DMS79 (cell line): ENCODE results near the gene KLHL21.
A peak's percentile ranks its signal among the peaks of the same experiment; 100 is the strongest.

ENCODE experiments used
- DNase-seq: peaks from one replicate; lab custom pipeline; 2025; lab: John Stamatoyannopoulos, UW

The KLHL21 gene

DNA sequence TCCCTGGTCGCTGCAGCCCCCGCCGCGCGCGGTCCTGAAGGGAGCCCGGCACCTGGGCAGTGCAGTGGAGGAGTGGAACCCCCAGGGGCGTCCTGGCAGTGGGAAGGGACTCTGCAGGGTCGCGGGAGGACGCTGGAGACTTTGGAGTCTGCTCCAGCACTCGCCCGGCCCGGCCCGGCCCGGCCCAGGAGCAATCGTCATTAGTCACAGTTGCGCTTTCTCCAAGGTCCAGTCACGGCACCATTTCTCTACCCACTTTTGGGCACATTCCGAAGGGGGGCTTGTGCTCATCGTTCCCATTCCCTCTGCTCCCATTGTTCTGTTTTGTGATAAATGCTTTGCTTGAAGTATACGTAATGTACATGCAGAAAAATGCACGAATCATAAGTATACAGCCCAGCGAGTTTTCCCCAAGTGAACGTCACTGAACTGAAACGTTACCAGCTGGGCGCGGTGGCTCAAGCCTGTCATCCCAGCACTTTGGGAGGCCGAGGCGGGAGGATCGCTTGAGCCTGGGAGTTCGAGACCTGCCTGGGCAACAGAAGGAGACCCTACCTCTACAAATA is 23.0 kb upstream of the KLHL21 start:
- DNase-seq: no peak

DNA sequence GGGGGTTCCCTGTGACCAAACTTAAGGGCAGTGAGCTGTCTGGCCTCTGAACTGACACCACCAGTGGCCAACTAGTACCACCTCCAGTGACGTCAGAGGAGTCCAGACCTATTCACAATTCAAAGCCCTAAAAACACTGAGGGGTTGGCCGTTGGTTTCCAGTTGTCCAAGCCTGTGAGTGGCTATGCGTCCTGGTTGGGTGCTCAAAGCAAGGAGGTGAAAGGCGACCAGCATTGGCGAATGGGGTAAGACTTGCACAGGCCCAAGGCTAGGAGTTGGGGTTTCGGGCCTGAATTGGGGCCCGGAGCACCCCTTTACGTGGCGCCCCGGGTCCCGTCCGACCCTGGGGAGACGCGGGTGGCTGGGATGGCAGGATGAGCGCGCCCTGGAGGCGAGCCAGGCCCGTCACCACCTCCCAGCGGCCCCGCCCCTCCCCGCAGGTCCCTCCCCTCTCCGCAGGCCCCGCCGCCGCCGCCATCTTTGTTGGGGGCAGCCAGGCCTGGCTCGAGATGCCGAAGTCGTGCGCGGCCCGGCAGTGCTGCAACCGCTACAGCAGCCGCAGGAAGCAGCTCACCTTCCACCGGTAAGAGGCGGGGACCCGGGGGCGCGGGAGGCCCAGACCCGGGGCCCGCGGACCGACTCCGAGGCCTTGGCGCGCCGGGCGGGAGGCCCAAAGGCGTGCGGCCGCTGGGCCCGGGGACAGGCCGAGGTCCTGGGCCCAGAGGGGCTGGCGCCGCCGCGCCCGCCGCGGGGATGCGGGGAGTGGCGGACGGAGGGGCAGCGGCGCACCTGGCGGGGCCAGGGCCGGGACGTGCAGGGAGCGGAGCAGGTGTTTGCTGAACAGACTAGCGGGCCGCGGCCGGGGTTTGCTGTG is 22.3 kb upstream of the KLHL21 start, which contains the start of gene THAP3:
Gene THAP3, plus strand, starts transcription at position 159 of the 874 bp plus-strand sequence. Its CDS starts 351 bp downstream, at position 510.
- DNase-seq: peak; percentile 44

DNA sequence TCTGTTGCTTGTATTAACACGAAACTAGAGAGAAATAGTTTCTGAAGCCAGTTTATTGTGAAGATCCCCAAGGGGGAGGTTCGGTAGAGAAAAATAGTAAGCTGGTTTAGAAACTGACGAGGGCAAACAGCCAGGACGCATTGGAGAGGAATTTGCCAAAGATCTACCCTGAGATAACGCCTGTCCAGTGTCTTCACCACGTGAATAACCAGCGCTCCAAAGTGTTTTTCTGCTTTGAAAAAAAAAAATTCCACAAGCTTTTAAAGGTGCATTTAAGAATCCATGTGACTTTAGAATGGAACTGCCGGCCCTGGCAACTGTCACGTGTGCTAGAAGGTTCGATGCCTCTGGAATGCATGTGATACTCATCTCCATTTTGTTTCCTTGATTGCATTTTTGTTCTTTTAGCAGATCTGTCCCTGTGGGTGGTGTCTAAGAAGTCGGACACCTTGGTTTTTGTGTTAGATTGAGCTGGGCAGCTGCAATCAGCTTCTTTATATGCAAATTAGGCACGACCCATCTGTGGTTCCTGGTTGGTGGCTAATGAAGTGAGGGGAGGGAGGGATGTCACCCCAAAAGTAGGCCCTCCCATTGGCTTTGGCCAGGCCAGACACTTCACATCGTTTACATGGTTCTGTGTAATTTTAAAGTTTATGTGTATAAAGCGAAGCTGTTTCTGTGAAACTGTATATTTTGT is 20.7 kb upstream of the KLHL21 start:
- DNase-seq: no peak

DNA sequence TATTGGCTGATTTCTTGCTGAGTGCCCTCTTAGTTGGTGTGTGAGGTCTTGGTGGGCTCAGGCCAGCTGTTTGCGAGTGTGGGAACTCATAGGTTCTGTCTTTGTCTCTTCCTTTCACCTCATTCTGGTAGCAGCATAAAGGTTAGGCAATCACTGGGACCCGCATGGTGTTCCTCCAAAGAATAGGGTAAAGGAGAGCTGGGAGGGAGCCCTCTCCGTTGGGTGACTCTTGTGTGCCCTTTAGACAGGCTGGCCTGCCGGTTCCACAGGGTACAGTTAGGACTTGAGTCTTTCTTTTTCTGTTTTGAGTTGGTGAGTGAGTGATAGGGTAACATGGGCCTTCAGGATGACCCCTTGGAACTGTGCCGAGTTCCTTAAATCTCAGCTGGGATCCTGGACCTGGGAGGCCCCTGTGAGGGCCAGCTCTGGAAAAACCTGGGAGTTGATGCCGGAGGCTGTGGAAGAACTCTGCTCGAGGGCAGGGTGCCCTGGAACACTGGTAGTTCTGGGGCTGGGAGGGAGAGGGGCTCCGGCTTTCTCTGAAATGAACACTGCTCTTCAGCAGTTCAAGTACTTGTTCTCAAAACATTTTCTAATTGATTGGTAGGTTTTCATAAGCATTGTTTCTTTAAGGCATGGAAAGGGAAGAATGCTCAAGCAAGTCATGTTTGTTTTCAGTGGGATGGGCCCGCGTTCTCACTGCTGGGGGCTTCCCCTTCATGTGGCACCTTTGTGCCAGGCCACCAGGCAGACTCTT is 19.9 kb upstream of the KLHL21 start:
- DNase-seq: no peak

DNA sequence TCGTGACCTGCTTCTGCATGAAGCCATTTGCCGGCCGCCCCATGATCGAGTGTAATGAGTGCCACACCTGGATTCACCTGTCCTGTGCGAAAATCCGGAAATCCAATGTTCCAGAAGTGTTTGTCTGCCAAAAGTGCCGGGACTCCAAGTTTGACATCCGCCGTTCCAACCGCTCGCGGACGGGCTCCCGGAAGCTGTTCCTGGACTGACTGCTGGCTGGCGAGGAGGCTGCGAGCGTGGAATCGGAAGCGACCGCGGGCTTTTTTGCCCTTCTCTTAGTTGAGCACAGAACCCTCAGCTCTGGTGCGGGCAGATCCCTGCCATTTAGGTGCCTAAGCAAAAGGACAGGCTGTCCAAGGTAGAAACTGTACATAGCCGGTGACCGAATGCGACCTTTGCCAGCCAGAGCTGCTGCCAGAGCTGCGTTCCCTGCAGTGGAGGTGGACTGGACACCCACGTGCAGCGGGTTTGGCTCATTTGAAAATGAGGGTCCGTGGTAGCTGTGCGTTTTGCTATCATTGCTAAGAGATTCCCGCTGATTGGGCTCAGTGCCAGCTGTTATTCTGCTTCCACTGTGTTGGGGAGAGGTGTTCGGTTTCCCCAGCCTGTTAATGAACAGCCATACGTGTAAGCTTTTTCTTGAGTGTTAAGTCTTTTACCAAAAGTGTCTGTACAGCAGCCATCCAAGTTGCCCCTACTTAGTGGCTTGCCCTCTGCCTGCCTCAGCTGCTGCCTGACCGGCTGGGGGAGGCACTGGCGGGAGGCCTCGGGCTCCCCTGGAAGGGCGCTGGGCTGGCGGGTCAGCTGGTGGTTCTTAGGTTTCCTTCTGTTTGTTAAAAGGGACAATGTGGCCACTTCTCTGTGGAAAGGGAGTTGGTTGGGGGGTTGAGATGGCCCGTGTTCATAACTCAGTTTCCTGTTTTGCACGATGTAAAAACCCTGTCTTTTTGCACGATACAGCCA is 19.0 kb upstream of the KLHL21 start:
- no peak for DNase-seq

DNA sequence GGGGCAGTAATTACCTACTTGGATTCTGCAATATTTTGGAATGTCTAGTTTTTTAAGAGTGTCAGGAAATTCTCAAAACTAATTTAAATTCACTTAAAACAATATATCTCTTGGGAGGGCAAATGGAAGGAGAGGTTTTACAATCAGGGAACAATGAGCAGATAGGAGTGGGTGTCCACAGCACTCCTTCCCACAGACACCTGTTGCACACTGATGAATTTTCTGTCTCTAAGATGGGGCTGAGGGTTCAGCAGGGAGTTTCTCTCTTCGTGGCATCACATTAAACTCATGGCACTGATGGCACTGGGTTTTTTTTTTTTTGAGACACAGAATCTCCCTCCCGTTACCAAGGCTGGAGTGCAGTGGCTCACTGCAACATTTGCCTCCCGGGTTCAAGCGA is 16.4 kb upstream of the KLHL21 start:
- no peak for DNase-seq

DNA sequence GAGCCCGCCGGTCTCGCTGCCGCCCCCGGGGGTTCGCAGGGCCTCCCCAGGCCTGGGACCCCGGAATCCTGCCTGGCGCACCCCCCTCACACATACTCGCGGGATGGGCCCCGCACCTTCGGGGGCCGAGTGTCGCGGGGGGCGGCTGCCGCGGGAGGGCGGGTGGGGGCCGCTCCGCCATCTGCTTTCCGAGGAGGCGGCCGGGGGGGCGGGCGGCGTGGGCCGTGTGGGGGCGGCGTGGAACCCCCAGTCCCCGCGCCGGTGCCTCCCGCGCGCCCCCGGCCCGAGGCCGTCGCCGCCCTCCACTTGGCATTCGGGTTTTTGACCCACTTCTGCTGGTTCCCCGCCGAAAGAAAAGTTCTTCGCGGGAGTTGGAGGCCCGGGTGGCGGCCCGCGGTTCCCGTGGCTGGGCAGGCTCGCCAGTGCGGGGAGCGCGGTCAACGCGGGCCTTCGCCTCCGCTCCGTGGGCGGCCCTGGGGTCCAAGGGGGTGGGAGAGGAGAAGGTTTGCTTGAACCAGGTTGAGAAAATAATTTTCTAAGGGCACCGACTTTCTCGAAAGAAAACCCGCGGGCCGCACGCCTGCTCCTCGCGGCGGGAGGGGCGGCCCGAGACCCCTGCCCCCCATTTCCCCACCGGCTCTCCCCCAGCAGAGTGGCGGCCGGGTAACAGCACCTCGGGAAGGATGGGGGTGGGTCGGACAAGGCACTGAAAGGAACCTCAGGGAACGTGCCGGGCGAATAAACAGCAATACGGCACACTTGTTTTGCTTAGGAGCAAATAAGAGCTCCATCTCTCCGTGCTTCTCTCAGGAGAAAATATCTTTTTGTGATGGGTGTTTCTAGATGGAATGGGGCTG is 12.5 kb upstream of the KLHL21 start:
- no peak for DNase-seq

DNA sequence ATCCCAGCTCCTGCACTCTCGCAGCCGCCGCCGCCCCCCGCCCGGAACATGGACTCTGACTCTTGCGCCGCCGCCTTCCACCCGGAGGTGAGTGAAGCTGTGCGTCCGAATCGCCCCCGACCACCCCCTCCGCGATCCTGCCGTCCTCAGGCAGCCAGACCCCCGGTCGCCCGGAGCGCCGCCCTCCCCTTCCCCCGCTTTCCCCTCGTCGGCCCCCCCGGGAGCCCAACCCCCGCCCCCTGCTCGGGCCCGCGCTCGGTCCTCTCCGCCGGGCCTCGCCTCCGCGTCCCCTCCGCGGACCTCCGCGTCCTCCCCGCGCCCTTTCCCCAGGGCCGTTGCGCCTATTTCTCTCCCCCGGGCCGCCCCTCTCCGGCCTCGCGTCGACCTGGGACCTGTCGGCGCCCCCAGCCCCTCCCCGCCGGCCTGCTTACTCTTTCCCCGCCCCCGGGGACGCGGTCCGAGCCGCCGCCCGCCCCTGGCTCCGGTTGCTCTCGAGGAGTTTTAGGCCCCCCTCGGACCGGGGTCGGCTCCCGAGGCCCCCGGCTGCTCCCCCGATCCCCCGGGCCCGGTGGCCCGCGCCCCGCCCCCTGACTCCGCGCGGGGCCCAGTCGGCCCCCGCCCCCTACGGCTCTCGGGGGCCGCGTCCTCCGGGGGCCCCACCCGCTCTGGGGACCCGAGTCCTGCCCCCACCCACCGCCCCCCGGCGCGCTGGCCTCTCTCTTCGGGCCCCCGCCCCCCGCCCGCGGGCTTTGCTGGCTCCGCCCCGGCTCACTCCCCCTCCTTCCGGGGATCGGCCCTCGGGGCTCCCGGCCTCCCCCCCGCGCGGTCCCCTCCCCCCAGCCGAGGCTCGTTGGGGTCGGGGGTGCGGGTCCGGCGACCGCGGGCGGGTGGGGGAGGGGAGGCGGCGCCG is 11.6 kb upstream of the KLHL21 start:
- no peak for DNase-seq

DNA sequence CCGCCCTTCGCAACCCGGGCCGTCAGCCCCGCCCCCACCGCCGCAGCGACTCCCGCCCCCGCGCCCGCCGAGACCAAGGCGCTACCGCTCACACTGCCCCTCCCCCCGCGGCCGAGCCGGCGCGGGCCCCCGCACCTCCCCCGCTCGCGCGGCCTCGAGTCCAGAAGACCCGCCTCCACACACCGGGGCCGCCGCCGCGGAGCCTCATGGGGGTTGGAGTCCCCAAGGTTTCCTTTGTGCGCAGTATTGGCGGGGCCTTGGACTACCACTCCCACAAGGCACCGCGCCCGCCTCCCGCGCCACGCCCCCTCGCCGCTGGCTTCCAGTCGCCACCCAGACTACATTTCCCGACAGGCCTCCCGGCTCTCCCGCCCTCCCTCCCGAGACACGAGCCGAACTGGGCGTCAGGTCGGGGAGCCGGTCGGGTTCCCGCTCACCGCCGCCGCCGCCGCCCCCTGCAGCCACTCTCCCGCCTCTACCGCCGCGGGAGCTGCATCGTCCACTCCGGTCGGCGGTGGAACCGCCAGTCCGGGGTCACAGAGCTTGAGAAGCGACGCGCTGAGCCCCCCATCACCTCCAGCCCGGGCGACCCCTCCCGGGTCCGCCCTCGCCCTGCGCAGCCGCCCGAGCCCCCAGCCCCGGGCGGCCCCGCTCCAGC is 10.8 kb upstream of the KLHL21 start, which contains the start of gene PHF13:
Gene PHF13, plus strand, starts transcription at position 371 of the 658 bp plus-strand sequence. CDS start 336 bp downstream, outside the sequence.
- peak; percentile 98 for DNase-seq

DNA sequence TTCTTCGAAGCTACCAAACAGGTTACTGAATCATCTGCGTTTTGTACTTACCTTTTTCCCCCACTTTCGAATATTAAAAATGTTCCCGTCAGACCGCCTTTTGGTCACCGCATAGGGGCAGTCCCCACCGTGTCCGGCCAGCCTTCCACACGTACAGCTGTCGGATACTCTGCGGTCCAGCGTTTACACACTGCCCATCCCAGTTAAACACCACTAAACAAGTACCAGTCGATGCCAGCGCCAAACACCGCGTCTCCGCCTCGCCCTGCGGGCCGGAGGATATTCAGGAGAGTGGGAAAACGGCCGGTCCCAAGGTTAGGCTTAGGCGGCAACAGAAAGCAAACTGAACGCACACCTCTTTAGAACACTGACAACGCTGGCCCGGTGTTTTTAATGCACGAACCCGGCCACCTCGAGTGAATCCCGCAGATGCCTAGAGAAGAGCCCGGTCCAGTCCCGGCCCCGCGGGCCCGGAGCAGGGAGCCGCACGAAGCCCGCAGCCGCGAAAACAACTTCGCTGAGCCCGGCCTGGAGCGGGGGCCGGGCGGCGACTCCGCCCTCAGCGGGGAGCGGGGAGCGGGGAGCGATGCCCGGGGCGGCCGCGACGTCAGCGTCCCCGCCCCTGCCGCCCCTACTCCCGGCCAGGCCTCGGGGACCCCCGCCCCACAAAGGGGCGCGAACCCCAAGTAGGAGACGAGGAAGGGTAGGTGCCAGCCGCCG is 10.1 kb upstream of the KLHL21 start:
- peak; percentile 29 for DNase-seq

DNA sequence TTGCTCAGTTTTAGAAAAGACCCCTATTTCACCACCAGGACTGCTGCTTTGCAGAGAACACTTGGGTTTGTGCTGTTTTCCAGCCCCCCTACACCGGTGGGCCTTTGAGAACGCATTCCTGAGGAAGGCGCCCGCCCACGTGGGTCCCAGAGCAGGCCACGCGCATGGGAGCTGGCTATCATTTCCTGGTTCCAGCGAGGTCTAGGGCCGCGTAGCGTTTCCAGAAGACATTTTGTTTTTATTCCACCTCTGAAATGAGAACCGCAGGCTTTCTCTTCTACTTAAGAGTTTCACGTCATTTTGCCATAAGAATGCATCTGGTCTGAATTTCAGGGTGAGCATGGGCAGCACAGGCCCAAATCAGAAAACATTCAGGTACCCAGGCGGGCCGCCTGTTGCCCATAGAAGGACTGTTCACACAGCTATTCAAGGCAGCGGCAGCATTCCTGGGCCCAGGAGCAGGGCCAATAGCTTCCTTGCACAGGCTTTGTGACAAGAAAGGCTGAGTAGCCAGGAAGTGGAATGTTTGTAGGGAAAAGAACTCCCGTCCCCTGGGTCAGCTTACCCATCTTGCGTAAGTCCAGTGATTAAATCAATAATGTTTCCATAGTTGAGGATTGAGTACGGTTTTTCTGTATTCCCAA is 1.4 kb upstream of the KLHL21 start:
- no peak for DNase-seq

DNA sequence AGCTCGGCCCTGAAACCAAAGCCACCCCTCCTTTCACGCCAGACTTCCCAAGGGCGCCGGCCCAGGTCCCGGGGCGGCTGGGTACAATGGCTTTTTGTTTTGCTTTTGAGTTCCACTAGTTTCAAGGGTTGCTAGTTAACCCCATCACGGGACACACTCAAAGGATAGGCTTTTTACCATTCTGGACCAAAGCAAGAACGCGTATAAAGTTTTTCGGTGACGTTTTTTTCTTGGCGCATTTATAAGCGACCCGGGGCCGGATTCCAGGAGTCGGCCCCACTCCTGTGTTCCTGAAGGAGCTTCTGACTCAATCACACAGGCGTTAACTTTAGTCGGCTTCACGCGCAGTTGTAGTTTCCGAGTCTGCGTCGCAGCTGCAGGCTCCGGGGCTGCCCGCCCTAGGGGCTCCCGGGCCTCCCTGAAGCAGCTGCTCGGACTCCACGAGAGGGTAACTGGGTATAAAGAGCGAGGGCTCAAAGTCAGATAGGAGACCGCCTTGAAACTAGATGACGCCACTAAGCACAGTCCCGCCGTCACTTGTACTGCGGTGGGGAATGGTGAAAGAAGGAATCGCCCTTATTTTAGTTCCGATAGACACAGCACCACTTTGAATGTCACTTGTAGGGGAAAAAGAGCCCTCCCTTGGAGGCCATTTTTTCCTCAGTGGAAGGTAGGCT is 707 bp upstream of the KLHL21 start:
- no peak for DNase-seq

DNA sequence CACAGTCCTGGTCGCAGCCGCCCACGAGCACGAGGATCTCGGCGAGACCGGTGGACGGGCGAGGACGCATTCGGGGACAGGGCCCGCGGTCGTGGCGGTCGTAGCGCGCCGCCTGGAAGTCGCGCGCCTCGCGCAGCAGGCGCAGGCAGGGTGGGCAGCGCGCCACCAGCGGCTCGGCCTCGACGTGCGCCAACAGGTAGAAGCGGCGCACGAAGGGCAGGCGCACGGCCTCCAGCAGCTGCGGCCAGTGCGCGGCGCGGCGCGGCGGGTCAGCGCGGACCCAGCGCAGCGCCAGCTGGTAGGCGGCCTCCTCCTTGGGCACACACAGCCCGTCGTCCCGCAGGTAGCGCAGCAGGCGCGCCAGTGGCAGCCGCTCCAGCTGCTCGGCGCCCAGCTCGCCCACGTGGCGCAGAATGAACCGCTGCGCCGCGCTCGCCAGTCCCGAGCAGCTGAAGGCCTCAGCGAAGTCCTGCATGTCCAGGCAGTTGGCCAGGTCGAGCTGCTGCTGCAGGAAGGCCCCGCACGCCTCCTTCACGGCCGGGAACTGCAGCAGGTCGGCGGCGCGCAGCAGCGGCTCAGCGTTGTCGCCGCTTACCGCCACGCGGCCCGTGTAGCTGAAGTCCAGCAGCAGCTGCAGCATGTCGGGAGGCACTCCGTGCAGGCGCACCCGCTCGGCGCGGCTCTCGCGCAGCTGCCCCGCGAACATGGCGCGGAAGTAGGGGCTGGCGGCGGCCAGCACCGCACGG is 573 bp downstream of the KLHL21 start:
- DNase-seq: no peak

DNA sequence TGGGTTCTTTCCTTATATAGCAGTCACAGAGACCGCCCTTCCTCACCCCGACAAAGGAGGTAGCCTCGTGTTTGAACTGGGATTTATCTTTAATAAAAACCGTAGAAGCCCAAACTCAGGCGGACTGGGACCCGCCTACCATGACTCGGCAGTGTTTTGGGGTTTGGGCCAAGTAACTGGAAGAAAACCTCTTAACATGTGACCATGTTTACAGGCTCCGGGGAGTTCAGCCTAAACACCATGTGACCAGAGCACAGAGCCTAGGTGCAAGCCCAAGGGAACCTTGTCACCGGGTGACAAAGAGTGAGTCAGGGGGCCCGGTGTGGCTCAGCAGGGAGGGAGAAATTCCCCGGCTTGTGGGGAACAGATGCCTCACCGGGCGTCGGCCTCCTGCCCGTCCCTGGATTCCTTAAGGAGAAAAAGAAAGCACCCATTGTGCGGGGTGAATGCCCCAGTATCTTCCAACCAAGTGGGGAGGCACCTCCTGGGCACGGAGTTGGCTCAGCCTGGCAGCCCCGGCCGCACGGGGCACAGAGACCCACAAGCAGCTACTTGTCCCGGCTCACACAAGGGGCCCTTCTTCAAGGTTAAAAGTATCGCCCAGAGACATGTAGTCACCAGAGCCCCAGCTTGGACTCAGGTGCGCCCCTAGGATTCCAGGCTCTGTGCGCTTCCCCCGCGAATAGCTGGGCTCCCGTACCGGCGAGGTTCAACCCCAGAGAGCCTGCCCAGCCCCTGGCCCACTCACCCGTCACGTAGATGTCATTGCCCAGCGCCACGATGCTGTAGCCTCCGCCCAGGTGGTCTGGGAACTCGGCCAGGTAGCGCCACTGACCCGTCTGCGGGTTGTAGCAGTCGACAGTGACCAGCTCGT is 1.4 kb downstream of the KLHL21 start:
- DNase-seq: no peak
